HuH-7.5 (cell line): Measurements from ENCODE around the gene ANXA7.

Experiments used
- DNase-seq: peaks from one replicate; pipeline ENCODE4 v3.0.0; 2011; ENCODE audit warnings: low spot score

Gene ANXA7

DNA sequence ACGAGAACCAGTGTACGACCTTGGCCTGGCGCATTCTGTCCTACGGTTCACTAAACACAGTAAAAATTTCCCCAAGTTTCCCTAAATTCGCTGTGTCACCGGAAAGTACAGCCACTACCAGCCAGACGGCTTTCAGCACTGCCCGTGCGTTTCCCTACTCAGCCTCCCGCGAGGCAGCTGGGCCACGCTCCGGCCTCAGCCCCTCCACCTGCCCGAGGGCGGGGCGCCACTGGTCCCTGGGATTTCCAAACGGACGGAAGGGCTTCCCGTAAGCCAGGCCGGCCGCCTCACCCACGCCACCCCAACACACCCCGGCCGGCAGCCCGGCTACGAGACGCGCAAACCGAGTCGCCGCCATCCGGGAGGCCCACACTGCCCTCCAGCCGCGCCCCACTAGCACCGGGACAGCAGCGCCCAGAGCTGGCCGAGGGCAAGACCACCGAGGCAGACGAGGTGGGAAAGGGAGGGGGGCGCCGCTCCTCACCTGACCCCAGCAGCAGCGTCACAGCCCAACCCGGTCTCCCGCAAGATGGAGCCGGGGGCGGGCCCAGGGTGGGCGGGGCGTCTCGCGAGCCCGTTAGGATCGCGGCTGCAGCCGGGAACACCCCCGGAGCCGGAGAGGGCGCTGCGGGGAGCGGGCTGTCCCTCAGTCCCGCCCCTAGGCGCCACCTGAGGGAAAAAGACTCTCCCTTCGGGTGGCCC is at the start of gene ANXA7:
Gene ANXA7, minus strand, starts transcription at position 531 of the 702 bp plus-strand sequence. CDS start 13,202 bp downstream, outside the sequence.
- peak; percentile 83 for DNase-seq

DNA sequence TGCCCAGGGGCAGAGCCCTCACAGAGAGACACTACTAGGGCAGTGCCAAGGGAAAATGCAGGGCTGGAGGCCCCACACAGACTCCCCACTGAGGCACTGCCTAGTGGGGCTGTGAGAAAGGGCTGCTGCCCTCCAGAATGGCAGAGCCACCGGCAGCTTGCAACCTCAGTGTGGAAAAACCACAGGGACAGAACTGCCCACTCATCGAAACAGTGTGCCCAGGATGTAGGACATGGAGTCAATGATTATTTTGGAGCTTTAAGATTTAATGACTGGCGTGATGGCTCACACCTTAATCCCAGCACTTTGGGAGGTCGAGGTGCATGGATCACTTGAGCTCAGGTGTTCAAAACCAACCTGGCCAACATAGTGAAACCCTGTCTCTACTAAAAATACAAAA is 47.0 kb upstream of the ANXA7 start:
- DNase-seq, result no peak

DNA sequence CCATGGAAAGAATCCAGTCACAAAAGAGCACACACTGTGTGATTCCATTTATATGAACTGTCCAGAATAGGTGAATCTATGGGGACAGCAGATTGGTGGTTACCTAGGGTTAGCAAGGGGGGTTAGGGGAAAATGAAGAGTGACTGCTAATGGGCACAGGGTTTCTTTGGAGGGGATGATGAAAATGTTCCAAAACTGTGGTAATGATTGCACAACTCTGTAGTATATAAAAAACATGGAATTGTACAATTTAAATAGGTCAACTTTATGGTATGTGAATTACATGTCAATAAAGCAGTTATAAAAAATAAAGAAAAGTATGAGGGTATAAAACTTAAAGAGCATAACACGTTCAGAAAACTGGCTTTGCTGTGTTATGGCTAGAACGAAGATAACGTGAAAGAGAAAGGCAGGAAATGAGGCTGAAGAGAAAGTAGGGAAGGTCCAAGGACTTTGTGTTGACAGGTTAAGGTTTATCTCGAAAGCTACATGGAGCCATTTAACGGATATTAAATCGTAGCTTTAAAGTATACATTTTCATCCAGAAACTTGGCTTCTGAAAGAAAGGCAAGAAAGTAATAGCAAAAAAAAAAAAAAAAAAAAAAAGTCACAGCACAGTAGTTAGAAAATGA is 45.9 kb upstream of the ANXA7 start:
- no peak for DNase-seq

DNA sequence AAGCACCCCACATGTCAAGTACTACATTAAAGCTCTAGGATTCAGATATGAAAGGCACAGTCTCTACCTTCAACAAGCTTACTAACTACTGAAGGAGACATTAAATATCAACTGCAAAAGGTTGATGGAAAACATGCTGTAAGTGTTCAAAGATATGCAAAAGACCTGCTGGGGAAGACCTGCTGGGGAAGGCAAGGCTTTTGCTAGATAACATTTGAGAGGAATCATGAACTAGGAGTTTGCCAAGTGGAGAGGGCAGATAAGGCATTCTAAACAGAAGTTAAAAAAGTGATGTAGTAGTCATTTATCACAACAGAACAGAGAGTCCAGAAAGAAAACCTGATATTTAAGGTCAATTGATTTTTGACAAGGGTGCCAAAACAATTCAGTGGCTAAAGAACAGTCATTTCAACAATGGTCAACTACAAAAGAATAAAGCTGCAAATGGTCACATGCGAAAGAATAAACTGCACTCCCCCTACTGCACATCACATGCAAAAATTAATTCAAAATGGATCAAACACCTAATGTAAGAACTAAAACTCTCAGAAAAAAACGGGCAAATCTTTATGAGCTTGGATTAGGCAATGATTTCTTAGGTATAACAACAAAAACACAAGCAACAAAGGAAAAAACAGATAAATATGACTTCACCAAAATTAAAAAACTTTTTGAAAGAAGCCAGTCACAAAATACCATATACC is 42.5 kb upstream of the ANXA7 start:
- no peak for DNase-seq

DNA sequence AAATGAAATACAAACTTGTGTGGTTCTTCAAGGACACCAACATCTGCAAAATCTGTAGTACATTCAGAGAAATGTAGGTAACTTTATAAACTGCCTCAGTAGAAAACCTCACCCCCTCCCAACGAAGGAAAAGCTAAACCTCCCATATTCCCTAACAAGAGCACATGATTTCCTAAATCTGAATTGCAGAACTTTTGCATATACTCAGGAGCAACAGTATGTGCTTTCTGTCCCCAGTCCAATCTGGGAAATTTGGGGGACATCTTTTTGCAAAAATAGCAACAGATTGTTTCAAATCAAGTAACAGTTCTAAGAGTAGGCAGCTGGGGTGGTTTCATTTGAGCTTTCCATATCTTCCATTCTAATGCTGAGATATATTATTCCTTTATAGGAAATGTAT is 35.3 kb upstream of the ANXA7 start:
- no peak for DNase-seq

DNA sequence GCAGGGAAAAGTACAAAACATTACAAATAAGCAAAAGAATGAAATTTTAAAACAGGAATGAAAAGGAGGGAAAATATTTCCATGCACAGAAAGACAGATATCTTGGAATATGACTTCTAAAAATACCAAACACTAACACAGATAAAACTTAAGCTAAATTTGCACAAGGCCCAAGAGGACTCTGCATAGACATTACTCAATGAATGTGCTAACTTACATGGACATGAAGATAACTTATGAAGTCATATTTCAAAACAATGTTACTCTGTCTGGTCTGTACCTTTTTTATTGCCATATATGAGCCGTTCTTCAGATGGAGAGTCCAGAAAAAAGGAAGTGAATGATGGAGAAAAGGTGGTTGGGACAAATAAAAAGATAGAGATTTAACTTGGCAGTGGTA is 34.5 kb upstream of the ANXA7 start:
- no peak for DNase-seq

DNA sequence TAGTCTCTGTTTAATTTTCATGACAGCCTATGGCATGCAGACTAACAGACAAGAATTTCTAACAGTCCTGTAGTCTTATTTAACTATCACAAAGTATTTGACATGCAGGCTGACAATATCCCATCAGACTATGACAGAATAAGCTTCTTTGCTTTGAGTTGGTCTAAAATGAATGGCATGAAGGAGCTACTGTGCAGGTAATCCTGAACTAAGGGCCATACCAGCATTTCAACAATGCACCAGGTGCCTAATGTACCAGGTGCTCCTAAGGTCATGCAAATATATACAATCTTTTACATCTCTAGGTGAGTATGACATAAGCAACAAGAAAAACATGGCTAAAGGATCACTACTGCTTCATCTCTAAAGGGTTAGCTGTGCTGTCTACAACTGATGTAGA is 33.1 kb upstream of the ANXA7 start:
- no peak for DNase-seq

DNA sequence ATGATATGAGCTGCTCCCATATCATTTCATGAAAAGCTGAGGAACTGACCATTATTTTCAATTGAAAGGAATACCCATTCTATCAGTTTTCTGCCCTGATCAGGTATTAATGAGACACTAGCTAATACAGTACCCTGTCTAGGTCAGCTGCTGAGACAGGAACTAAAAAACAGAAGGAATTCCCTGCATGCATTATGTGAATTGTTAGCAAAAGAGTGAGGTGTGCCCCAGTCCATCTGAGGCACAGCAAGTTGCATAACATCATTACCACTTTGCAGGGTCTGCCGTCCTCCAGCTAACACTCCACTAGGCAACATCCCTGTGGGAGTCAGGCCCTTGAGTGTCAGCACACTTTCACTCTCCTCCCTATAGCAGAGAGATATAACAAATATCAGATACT is 30.6 kb upstream of the ANXA7 start:
- DNase-seq, result no peak

DNA sequence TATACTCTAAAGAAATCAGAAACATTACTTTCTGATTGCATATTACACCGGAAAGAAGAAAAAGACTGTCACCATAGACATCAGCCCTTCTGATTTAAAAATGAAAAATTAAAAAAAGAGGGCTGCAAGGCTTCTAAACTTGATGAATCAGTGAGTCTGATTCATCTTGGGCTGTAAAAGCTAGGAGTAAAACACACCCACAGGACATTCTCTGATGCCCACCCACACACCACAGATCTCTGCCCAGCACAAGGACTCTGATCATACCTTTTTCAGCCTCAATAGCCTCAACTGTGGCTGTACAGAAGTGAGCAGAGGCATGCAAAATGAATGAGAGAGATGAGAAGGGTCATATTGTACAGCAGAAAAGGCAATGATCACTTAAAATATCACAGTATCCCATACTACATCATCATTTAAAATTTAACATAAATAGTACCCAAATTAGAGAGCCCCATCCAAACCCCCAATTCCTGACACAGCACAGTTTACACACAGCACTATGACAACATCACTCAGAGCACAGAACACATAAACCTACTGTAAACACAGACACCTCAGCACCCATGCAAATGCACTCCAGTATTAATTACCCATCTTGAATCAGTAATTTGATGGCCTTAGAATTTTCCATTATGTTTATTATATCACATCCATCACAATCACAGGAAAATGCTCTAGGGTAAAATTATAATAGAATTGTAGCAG is 25.9 kb upstream of the ANXA7 start:
- DNase-seq, result no peak

DNA sequence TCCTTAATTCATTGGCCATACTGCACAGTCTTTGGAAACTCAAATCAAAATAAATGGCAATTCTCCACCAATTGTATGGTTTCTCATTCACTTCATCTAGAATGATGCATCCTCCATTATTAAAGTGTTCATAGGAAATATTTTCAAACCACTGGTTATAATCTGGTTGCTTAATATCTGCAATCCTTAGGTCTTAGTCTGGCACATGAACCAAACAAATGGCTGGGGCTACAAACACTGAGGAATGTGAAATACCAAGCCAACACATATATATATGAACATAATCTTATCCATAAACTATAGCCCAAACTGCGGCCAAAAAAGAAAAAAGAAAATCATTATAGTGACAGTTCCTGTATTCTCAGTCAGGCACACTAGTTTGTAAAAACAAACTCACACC is 25.2 kb upstream of the ANXA7 start:
- no peak for DNase-seq

DNA sequence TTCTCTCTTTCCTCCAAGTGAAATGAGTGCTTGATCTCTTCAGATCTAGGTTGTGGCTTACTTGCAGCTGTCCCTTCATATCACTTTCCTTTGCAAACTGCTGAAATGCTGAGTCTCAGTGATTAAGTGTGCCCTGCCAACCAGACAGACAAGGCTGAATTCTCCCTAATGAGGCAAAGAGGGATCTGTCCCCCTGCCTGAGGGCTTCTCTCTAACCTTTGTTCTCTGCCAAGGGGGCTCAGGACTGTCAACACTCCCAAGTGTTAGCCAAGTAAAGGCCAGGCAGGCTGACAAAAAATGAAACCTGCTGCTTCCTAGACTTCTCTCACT is 19.6 kb upstream of the ANXA7 start, which contains the start of gene MSS51:
Gene MSS51, minus strand, starts transcription at position 24 of the 330 bp plus-strand sequence. CDS start 5,277 bp downstream, outside the sequence.
- no peak for DNase-seq

DNA sequence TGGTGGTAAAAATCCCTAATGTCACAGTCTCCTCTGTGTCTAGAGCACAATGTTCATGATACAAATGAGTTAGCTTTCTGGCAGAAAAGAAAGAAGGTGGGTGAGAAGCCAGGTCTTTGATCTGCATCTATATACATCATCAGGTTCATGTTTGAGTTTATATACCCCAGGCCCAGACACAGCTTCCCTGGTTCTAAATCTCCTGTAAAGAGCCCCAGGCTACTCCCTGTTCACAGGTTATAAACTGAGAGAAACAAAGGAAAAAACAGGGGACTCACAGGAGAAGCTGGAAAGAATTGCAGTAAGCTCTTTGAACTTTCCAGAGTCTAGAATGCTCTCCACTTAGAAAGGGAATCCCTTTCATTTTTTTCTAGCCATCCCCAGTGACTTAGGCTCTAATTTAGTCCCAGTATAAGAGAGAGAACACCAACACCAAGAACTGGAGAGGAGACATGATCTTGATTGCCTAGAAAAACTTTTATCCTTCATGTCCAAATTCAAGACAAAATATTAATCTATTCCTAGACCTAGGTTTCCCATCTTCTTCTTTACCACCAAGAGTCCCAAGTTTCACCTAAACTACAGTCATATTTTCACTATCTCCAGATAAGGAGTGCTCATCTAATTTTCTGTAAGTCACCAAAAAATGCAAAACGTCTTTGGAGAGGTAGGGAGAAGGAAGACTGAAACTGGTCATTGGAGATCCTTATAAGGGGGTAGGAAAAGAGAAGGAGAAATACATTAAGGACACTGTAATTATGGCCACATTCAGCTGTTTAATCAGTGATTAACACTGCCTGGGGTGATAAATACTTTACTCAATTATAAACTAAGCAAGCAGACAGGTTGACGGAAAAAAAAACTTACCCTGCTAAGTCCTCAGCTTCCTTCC is 19.0 kb upstream of the ANXA7 start:
- DNase-seq, result no peak

DNA sequence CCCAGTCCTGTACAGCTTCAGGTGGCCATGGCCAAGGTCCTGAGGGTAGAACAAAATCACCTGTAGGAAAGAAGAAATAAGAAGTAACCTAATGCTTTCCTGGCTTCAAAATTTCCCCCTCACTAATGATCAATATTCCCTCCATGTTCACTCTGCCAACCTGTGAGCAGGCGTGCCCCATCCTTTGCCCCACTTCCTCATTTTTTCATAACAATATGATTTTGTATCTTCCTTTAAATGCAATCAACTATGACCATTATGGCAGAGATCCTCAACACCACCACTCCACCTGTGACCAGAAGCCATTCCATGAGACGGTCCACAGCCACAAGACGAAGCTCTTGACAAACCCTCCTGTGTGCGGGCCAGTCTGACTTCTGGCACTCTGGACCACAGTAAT is 12.5 kb upstream of the ANXA7 start:
- no peak for DNase-seq

DNA sequence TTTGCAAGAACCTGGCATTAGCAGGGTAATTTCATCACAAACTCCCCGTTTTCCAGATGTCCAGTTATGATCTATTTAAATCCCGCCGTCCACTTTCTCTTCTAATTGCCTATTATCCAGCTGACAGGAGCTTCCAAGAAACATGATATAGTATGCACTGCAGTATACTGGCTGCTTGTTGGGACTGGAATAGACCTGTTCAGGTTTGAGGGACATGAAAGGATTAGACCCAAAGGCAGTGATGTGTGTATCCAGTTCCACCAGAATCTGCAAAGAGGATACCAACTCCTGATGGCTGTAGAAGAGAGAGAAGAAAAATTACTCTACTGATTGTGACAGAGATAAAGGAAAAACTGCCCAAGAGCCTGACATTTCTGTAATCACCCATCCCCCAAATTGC is 10.6 kb upstream of the ANXA7 start:
- no peak for DNase-seq

DNA sequence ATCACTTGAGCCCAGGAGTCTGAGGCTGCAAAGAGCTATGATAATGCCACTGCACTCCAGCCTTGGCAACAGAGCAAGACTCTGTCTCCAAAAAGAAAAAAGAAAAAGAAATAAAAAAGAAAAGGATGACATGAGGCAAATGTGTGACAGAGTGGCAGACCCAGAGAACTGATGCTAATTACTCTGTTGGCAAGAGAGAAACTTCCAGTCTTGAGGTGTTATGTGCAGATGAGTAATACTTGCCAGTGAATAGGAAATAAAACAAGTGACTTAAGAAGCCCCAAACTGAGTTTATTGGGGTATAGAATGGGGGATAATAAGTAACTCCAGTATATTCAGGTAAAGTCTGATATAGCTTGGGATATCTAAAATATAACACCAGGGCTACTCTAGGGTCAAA is 9.5 kb upstream of the ANXA7 start:
- DNase-seq, result no peak

DNA sequence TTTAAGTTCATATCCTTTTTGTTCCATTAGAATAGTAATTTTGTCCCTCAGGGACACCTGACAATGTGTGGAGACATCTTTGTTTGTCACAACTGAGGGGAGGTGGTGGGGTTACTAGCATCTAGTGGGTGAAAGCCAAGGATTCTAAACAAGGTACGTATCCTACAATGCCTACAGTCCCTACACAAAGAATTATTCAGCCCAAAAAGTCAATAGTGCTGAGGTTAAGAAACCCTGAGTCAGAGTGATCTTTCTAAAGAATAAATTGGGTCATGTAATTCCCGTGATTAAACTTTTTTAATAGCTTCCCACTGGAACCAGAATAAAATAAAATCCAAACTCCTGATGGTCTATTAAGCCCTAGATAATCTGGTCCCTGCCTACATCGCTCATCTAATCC is 2.7 kb upstream of the ANXA7 start:
- DNase-seq, result no peak

DNA sequence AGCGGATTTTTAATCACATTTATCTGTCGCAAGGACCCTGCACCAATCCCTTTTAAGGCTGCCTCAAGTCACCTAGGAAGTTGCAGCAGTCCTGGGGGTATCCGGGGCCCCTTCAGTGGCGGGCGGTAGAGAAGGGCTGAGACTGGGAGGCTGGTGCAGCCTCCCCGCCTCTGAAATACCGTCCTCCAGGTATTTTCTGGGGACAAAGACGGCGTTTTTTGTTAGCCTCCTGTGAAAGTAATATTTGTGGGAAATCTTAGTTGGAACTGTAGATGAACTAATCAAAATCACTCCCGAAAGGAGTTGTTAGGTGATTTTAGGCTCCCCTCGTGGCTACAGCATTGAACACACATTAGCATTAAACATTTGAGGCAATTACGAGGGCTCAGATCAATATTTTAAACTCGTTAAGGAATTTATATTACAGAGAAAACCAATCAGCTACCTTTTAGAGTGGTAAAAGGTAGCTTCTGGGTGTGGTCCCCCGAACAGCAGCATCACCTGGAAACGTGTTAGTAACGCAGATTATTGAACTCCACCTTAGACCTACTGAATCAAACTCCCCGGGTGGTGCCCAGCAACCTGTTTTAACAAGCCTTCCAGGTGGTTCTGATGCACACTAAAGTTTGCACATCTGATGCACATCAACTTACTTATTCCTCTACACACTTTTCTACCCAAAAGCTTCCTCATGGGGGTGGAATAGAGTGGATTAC is 530 bp upstream of the ANXA7 start:
- no peak for DNase-seq

DNA sequence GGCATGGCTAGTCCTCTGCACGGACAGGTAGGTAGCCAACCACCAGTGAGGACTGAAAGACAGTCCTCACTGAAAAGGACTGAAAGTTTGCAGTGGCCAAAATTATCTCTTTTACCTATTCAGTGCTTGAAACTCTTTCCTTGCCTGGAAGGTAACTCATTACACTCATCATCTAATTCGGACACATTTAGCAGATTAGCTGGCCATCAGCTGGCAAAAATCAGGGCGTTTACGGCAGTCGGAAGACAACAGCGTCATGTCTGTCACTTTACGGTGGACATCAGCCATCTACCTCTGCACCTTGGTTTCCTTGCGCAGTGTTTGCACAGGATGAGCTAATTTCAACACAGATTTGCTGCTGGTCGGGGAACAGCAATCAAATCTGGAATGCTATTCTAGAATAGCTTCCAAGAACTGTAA is 740 bp downstream of the ANXA7 start:
- peak; percentile 20 for DNase-seq

DNA sequence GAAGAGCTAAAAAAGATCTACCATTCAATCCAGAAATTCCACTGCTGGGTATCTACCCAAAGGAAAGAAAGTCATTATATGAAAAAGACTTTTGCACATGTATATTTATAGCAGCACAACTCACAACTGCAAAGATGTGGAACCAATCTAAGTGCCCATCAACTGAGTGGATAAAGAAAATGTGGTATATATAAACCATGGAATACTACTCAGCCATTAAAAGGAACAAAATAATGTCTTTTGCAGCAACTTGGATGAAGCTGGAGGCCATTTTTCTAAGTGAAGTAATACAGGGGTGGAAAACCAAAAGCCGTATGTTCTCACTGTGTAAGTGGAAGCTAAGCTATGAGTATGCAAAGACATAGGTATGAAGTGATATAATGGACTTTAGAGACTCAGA is 3.0 kb downstream of the ANXA7 start:
- no peak for DNase-seq

DNA sequence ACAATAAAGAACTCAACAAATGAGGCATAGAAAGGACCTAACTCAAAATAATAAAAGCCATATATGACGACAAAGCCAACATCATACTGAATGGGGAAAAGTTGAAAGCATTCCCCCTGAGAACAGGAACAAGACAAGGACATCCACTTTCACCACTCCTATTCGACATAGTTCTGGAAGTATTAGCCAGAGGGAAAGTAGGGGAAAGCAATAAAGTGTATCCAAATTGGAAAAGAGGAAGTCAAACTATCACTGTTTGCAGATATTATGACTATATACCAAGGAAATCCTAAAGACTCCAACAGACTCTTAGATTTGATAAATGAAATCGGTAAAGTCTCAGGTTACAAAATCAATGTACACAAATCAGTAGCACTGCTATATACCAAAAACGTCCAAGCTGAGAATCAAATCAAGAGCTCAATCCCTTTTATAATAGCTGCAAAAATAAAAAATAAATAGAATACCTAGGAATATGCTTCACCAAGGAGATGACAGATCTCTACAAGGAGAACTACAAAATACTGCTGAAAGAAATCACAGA is 4.8 kb downstream of the ANXA7 start:
- no peak for DNase-seq

DNA sequence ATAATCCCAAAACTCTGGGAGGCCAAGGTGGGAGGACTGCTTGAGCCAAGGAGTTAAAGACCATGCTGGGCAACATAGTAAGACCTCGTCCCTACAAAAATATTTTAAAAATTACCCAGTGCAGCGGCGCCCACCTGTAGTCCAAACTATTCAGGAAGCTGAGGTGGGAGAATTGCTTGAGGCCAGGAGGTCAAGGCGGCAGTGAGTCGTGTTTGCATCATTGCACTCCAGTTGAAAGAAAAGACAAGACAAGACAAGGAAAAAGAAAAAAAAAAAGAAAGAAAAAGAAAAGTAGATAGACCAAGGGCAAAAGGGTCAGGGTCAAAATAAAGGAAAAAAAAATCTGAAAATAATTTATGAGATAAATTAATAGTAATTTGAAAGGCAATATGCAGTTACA is 5.8 kb downstream of the ANXA7 start:
- no peak for DNase-seq
